Liver (tissue), 9 donors: ENCODE results near the gene ZNF710. TPM values are rescaled to one million over a fixed set of nuclear protein-coding genes. Genes with fewer than 3 reads are reported as not detected.

Experiments
- DNase-seq: peaks from one replicate; pipeline ENCODE4 v3.0.0-alpha.2; 2017; ENCODE audit warnings: low spot score
- H3K27ac ChIP-seq, 2 donors: one replicate each; pipeline ENCODE4 v1.7.0; 2013; ENCODE audit warnings: inconsistent platforms in 2 of 2, low read length in 2 of 2, control low read depth in 1 of 2, low read depth in 1 of 2, mild to moderate bottlenecking in 1 of 2
- H3K27me3 ChIP-seq, 4 donors: one replicate each; pipeline versions ENCODE4 v1.6.1 to v1.7.0; 2013; ENCODE audit warnings: low read length in 3 of 4, inconsistent platforms in 1 of 4, mild to moderate bottlenecking in 1 of 4, moderate library complexity in 1 of 4; ENCODE audit not compliant: control insufficient read depth in 4 of 4, insufficient read depth in 4 of 4
- H3K36me3 ChIP-seq, 4 donors: one replicate each; pipeline versions ENCODE4 v1.6.1 to v1.7.0; 2013; ENCODE audit warnings: low read length in 3 of 4, mild to moderate bottlenecking in 3 of 4, low read depth in 1 of 4, moderate library complexity in 1 of 4; ENCODE audit not compliant: control insufficient read depth in 4 of 4, insufficient read depth in 3 of 4
- H3K4me1 ChIP-seq, 4 donors: one replicate each; pipeline versions ENCODE4 v1.6.1 to v1.7.0; 2013; ENCODE audit warnings: low read length in 3 of 4, mild to moderate bottlenecking in 3 of 4, moderate library complexity in 1 of 4; ENCODE audit not compliant: control insufficient read depth in 4 of 4, insufficient read depth in 4 of 4
- H3K4me3 ChIP-seq, 3 donors: one replicate each; pipeline versions ENCODE4 v1.6.1 to v1.7.0; 2013; ENCODE audit warnings: low read length in 3 of 3, control low read depth in 1 of 3, low read depth in 1 of 3, mild to moderate bottlenecking in 1 of 3
- H3K9ac ChIP-seq, 2 donors: one replicate each; pipeline ENCODE4 v1.7.0; 2013; ENCODE audit warnings: low read length in 2 of 2, mild to moderate bottlenecking in 2 of 2, moderate library complexity in 2 of 2, control low read depth in 1 of 2, low read depth in 1 of 2
- H3K9me3 ChIP-seq, 4 donors: one replicate each; pipeline versions ENCODE4 v1.6.1 to v1.7.0; 2013; ENCODE audit warnings: low read length in 3 of 4; ENCODE audit not compliant: control insufficient read depth in 4 of 4
- EGR1 ChIP-seq, 2 donors: IDR thresholded peaks; 2 replicates each; pipeline ENCODE4 v1.6.1; 2016 to 2018; ENCODE audit warnings: antibody characterized with exemption in 2 of 2, low read depth in 2 of 2
- FOXA1 ChIP-seq: IDR thresholded peaks from 2 replicates; pipeline ENCODE4 v1.6.1; 2016; ENCODE audit warnings: antibody characterized with exemption
- FOXA2 ChIP-seq: IDR thresholded peaks from 2 replicates; pipeline ENCODE4 v1.6.1; 2016; ENCODE audit warnings: antibody characterized with exemption
- GABPA ChIP-seq, 2 donors: IDR thresholded peaks in 1 of 2; conservative IDR thresholded peaks in 1 of 2; 2 replicates each; pipeline ENCODE4 v1.6.1; 2016; ENCODE audit warnings: antibody characterized with exemption in 2 of 2, mild to moderate bottlenecking in 1 of 2, moderate library complexity in 1 of 2
- HNF4A ChIP-seq, 2 donors: conservative IDR thresholded peaks; 2 replicates each; pipeline ENCODE4 v1.6.1; 2016; ENCODE audit warnings: antibody characterized with exemption in 2 of 2, mild to moderate bottlenecking in 2 of 2
- HNF4G ChIP-seq: IDR thresholded peaks from 2 replicates; pipeline ENCODE4 v1.6.1; 2016; ENCODE audit warnings: antibody characterized with exemption
- JUND ChIP-seq, 2 donors: IDR thresholded peaks; 2 replicates each; pipeline ENCODE4 v1.6.1; 2016; ENCODE audit warnings: antibody characterized with exemption in 2 of 2
- NR2F2 ChIP-seq: IDR thresholded peaks from 2 replicates; pipeline ENCODE4 v1.6.1; 2016; ENCODE audit warnings: antibody characterized with exemption
- RAD21 ChIP-seq, 2 donors: IDR thresholded peaks; 2 replicates each; pipeline ENCODE4 v1.6.1; 2016; ENCODE audit warnings: antibody characterized with exemption in 2 of 2, mild to moderate bottlenecking in 2 of 2
- RXRA ChIP-seq, 2 donors: IDR thresholded peaks; 2 replicates each; pipeline ENCODE4 v1.6.1; 2017 to 2018; ENCODE audit warnings: antibody characterized with exemption in 2 of 2, mild to moderate bottlenecking in 1 of 2
- SP1 ChIP-seq: IDR thresholded peaks from 2 replicates; pipeline ENCODE4 v1.6.1; 2018; ENCODE audit warnings: antibody characterized with exemption, mild to moderate bottlenecking
- TAF1 ChIP-seq: conservative IDR thresholded peaks from 2 replicates; pipeline ENCODE4 v1.6.1; 2016; ENCODE audit warnings: antibody characterized with exemption, mild to moderate bottlenecking
- YY1 ChIP-seq: IDR thresholded peaks from 2 replicates; pipeline ENCODE4 v1.6.1; 2016; ENCODE audit warnings: antibody characterized with exemption, mild to moderate bottlenecking
- WGBS: extraction: QIAGEN DNeasy Blood & Tissue Kit; methylation state at CpG from one replicate; pipeline ENCODE4 v1.1.7; 2013; 5-methylcytosine and 5-hydroxymethylcytosine counted together
- polyA plus RNA-seq, 2 donors: library from polyadenylated mRNA; stranded (reverse) in 1 of 2; unstranded in 1 of 2; fragments of 200-250 nt in 1 of 2; fragments of >200 nt in 1 of 2; fragmentation: Nextera tagmentation in 1 of 2; extraction: Ambion mirVana in 1 of 2; gene quantifications; one replicate each; pipeline versions ENCODE4 v1.2.1 to v1.2.3, GENCODE V29; 2013 to 2015
- total RNA-seq, 2 donors: library from RNA; depleted of rRNA; stranded (reverse); fragments of >200 nt; gene quantifications; one replicate each; pipeline ENCODE4 v1.2.3, GENCODE V29; 2014
- TF ChIP-seq, protein P1 (sequence below): IDR thresholded peaks from 2 replicates; pipeline ENCODE4 v1.6.1; 2016; ENCODE audit warnings: antibody characterized with exemption
- TF ChIP-seq, protein P2 (sequence below): fragments of 150-350 bp; IDR thresholded peaks from 2 replicates; pipeline ENCODE4 v1.5.1; 2017; ENCODE audit warnings: improper control_type of control experiment, low read depth, low read length; ENCODE audit not compliant: missing input control
- TF ChIP-seq, protein P3 (sequence below): IDR thresholded peaks from 2 replicates; pipeline ENCODE4 v1.6.1; 2016; ENCODE audit warnings: antibody characterized with exemption, mild to moderate bottlenecking
- TF ChIP-seq, protein P4 (sequence below): IDR thresholded peaks from 2 replicates; pipeline ENCODE4 v1.6.1; 2016; ENCODE audit warnings: antibody characterized with exemption
- TF ChIP-seq, protein P5 (sequence below): IDR thresholded peaks from 2 replicates; pipeline ENCODE4 v1.6.1; 2016; ENCODE audit warnings: antibody characterized with exemption
- donor health status: healthy.
- donor health status: healthy.
- donor health status: healthy.
- donor health status: healthy.
- donor health status: healthy.

ZNF710 gene
- total and polyA plus RNA-seq, 4 donors: 1.9 to 15.3 (median 5.4) TPM

DNA sequence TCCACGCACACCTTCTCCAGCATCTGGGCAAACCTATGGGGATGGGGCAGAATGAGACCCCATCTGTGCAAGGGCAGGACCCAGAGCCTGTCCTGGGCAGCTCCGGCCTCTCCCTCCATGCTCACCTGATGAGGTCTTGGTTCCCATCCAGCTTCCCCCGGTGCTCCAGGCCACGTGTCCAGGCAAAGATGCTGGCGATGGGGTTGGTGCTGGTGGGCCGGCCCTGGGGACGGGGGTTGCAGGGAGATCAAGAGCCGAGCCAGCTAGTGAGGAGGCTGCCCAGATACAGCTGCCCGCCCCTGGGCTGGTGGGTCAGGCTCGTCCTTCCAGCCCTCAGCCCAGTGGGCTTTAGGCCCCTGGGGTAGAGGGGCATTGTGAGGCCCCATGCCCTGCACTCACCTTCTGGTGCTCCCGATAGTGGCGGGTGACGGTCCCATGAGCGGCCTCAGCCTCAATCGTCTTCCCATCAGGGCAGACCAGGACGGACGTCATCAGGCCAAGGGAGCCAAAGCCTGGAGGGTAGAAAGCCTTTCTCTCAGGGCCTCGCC, 83.8 kb downstream of the ZNF710 start:
- Histone ChIP-seq H3K27me3 (no peaks in the 10 kb centered on the region), H3K9me3 (no peaks in the 10 kb centered on the region), H3K27ac (no peak overlapping the region), H3K9ac (no peak overlapping the region), H3K4me1 (peaks cover 0 to 1% (median 0%) of the 10 kb centered on the region in 4 donors), H3K36me3 (peaks cover 30 to 77% (median 46%) of the 10 kb centered on the region in 4 donors), H3K4me3 (no peak overlapping the region)
- DNase-seq: no peak
- no peak for TF ChIP-seq HNF4A (conservative IDR thresholded peaks at IDR 0.05)
- TF ChIP-seq GABPA (IDR thresholded peaks at IDR 0.05 in 1 of 2, conservative IDR thresholded peaks at IDR 0.05 in 1 of 2): no peak
- TF ChIP-seq, protein P1, sequence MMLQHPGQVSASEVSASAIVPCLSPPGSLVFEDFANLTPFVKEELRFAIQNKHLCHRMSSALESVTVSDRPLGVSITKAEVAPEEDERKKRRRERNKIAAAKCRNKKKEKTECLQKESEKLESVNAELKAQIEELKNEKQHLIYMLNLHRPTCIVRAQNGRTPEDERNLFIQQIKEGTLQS: no peak
- no peak for TF ChIP-seq NR2F2
- TF ChIP-seq, protein P2, sequence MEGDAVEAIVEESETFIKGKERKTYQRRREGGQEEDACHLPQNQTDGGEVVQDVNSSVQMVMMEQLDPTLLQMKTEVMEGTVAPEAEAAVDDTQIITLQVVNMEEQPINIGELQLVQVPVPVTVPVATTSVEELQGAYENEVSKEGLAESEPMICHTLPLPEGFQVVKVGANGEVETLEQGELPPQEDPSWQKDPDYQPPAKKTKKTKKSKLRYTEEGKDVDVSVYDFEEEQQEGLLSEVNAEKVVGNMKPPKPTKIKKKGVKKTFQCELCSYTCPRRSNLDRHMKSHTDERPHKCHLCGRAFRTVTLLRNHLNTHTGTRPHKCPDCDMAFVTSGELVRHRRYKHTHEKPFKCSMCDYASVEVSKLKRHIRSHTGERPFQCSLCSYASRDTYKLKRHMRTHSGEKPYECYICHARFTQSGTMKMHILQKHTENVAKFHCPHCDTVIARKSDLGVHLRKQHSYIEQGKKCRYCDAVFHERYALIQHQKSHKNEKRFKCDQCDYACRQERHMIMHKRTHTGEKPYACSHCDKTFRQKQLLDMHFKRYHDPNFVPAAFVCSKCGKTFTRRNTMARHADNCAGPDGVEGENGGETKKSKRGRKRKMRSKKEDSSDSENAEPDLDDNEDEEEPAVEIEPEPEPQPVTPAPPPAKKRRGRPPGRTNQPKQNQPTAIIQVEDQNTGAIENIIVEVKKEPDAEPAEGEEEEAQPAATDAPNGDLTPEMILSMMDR: no peak
- WGBS: 95% methylated on average over 18 of the region's 18 CpGs

DNA sequence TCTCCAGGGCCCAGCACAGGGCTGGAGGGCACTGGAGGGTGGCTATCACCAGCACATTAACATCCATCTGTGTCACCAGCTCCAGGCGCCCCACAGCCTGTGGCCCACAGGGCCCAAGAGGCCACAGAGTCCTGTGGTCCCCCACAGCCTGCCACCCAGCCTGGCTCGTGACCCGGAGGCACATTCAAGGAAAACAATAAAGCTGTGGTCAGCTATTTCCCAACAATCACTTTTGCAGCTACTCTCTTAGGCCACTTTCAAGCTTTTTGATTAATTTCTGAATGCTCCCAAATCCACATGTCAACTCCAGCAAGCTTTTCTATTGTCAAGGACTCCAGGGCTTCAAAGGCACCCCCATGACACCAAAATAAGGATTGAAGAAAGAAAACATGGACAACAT, 84.4 kb downstream of the ZNF710 start:
- no peaks in the 10 kb centered on the region for H3K9me3 ChIP-seq
- 86% methylated on average over 3 of the region's 3 CpGs for WGBS
- H3K36me3 ChIP-seq: peaks cover 36 to 79% (median 47%) of the 10 kb centered on the region in 4 donors
- H3K4me3 ChIP-seq: no peak overlapping the region
- no peak overlapping the region for H3K27ac ChIP-seq
- H3K4me1 ChIP-seq: peaks cover 0 to 1% (median 0%) of the 10 kb centered on the region in 4 donors
- no peak for DNase-seq
- no peak overlapping the region for H3K9ac ChIP-seq
- H3K27me3 ChIP-seq: no peaks in the 10 kb centered on the region
- TF ChIP-seq RAD21 (IDR thresholded peaks at IDR 0.05) (no peak), HNF4A (conservative IDR thresholded peaks at IDR 0.05) (no peak), JUND (IDR thresholded peaks at IDR 0.05) (no peak), FOXA2 (no peak), GABPA (IDR thresholded peaks at IDR 0.05 in 1 of 2, conservative IDR thresholded peaks at IDR 0.05 in 1 of 2) (no peak), YY1 (no peak), NR2F2 (no peak), EGR1 (IDR thresholded peaks at IDR 0.05; ENCODE audit: low read depth in 2 of 2) (no peak), SP1 (no peak), HNF4G (no peak), FOXA1 (no peak), TAF1 (no peak), RXRA (IDR thresholded peaks at IDR 0.05) (no peak)
- TF ChIP-seq, protein P1: no peak
- TF ChIP-seq, protein P2: no peak
- TF ChIP-seq, protein P3, sequence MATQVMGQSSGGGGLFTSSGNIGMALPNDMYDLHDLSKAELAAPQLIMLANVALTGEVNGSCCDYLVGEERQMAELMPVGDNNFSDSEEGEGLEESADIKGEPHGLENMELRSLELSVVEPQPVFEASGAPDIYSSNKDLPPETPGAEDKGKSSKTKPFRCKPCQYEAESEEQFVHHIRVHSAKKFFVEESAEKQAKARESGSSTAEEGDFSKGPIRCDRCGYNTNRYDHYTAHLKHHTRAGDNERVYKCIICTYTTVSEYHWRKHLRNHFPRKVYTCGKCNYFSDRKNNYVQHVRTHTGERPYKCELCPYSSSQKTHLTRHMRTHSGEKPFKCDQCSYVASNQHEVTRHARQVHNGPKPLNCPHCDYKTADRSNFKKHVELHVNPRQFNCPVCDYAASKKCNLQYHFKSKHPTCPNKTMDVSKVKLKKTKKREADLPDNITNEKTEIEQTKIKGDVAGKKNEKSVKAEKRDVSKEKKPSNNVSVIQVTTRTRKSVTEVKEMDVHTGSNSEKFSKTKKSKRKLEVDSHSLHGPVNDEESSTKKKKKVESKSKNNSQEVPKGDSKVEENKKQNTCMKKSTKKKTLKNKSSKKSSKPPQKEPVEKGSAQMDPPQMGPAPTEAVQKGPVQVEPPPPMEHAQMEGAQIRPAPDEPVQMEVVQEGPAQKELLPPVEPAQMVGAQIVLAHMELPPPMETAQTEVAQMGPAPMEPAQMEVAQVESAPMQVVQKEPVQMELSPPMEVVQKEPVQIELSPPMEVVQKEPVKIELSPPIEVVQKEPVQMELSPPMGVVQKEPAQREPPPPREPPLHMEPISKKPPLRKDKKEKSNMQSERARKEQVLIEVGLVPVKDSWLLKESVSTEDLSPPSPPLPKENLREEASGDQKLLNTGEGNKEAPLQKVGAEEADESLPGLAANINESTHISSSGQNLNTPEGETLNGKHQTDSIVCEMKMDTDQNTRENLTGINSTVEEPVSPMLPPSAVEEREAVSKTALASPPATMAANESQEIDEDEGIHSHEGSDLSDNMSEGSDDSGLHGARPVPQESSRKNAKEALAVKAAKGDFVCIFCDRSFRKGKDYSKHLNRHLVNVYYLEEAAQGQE: no peak
- TF ChIP-seq, protein P4, sequence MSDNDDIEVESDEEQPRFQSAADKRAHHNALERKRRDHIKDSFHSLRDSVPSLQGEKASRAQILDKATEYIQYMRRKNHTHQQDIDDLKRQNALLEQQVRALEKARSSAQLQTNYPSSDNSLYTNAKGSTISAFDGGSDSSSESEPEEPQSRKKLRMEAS: no peak
- TF ChIP-seq, protein P5, sequence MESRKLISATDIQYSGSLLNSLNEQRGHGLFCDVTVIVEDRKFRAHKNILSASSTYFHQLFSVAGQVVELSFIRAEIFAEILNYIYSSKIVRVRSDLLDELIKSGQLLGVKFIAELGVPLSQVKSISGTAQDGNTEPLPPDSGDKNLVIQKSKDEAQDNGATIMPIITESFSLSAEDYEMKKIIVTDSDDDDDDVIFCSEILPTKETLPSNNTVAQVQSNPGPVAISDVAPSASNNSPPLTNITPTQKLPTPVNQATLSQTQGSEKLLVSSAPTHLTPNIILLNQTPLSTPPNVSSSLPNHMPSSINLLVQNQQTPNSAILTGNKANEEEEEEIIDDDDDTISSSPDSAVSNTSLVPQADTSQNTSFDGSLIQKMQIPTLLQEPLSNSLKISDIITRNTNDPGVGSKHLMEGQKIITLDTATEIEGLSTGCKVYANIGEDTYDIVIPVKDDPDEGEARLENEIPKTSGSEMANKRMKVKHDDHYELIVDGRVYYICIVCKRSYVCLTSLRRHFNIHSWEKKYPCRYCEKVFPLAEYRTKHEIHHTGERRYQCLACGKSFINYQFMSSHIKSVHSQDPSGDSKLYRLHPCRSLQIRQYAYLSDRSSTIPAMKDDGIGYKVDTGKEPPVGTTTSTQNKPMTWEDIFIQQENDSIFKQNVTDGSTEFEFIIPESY: no peak
